Purkinje cell (primary cell): Measurements from ENCODE around the gene CTRL. TPM values are rescaled to one million over a fixed set of nuclear protein-coding genes. Genes with fewer than 3 reads are reported as not detected.

Experiments used
- polyA plus RNA-seq: library from polyadenylated mRNA; unstranded; fragments of >200 nt; fragmentation: Nextera tagmentation; gene quantifications from 2 replicates; pipeline ENCODE4 v1.2.1, GENCODE V29; 2014

Gene CTRL
- 1.9 TPM in 1 of 2 replicates, not detected in the other for polyA plus RNA-seq

GRCh38 chr16:67931712-67932461 lies at the start of gene CTRL:
TSS of gene CTRL (minus strand) at chr16:67931862. CDS start at chr16:67931852, 10 bp downstream.

GRCh38 chr16:67979955-67980678 lies 48.5 kb upstream of the CTRL start, which contains the start of gene DPEP3:
TSS of gene DPEP3 (minus strand) at chr16:67980499. CDS start at chr16:67980380, 119 bp downstream.

GRCh38 chr16:67968400-67969253 lies 37.0 kb upstream of the CTRL start, which contains the start of gene SLC12A4:
TSS of gene SLC12A4 (minus strand) at chr16:67968637. CDS start at chr16:67968553, 84 bp downstream.

GRCh38 chr16:67943619-67944504 lies 12.2 kb upstream of the CTRL start, which contains the start of gene LCAT:
TSS of gene LCAT (minus strand) at chr16:67944120. CDS start at chr16:67944101, 19 bp downstream.

GRCh38 chr16:67936124-67936879 lies 4.6 kb upstream of the CTRL start, which contains the start of gene PSMB10:
TSS of gene PSMB10 (minus strand) at chr16:67936850. CDS start at chr16:67936749, 101 bp downstream.

GRCh38 chr16:67892899-67893742 lies 38.5 kb downstream of the CTRL start, which contains the start of gene PSKH1:
TSS of gene PSKH1 (plus strand) at chr16:67893254. CDS start at chr16:67908750, 15,496 bp downstream.

GRCh38 chr16:67884684-67885083 lies 47.0 kb downstream of the CTRL start, which contains the start of gene NRN1L:
TSS of gene NRN1L (plus strand) at chr16:67884885. CDS start at chr16:67884904, 19 bp downstream.

Other genes starting within 250 kb of the CTRL start
- gene GFOD2, start 212.5 kb downstream of the CTRL start, polyA plus RNA-seq = 7.7 and 9.9 TPM in 2 replicates
- 0.11 and 1.0 TPM in 2 replicates for gene RANBP10, start 125.3 kb downstream of the CTRL start, polyA plus RNA-seq
- 0.35 and 1.4 TPM in 2 replicates for gene TSNAXIP1, start 125.0 kb downstream of the CTRL start, polyA plus RNA-seq
- gene THAP11, start 89.5 kb downstream of the CTRL start, polyA plus RNA-seq = 5.9 and 6.4 TPM in 2 replicates
- gene NUTF2, start 84.9 kb downstream of the CTRL start, polyA plus RNA-seq = 50.0 and 82.7 TPM in 2 replicates
- gene CENPT, start 84.2 kb downstream of the CTRL start, polyA plus RNA-seq = 2.1 and 9.9 TPM in 2 replicates
- gene EDC4, start 58.8 kb downstream of the CTRL start, polyA plus RNA-seq = 7.0 and 11.9 TPM in 2 replicates
- 3.1 TPM in 1 of 2 replicates, not detected in the other for gene NRN1L, start 47.0 kb downstream of the CTRL start, polyA plus RNA-seq
- 0.59 TPM in 1 of 2 replicates, not detected in the other for gene PSKH1, start 38.6 kb downstream of the CTRL start, polyA plus RNA-seq
- gene PSMB10, start 5.0 kb upstream of the CTRL start, polyA plus RNA-seq = 39.2 and 49.7 TPM in 2 replicates
- 42.9 and 103 TPM in 2 replicates for gene LCAT, start 12.3 kb upstream of the CTRL start, polyA plus RNA-seq
- gene SLC12A4, start 36.8 kb upstream of the CTRL start, polyA plus RNA-seq = 1.1 and 1.5 TPM in 2 replicates
- not detected in 2 replicates for gene DPEP3, start 48.6 kb upstream of the CTRL start, polyA plus RNA-seq
- gene DPEP2, start 67.6 kb upstream of the CTRL start, polyA plus RNA-seq = not detected in 2 replicates
- not detected in 2 replicates for gene DPEP2NB, start 84.0 kb upstream of the CTRL start, polyA plus RNA-seq
- 2.8 and 3.8 TPM in 2 replicates for gene DDX28, start 91.4 kb upstream of the CTRL start, polyA plus RNA-seq
- gene DUS2, start 91.4 kb upstream of the CTRL start, polyA plus RNA-seq = 1.6 and 10.4 TPM in 2 replicates
- gene NFATC3, start 153.5 kb upstream of the CTRL start, polyA plus RNA-seq = 0.70 and 3.3 TPM in 2 replicates